Tibial nerve (tissue), 4 donors: ENCODE measurements around the gene CEP126. TPM values are rescaled to one million over a fixed set of nuclear protein-coding genes. Genes with fewer than 3 reads are reported as not detected.

ENCODE experiments used
- DNase-seq, 2 donors: peaks; one replicate each; pipeline ENCODE4 v3.0.0-alpha.2; 2019; ENCODE audit warnings: low spot score in 2 of 2
- H3K27ac ChIP-seq, 4 donors: fragments of 200-600 bp; sonication (generic) in 3 of 4; one replicate each; pipeline ENCODE4 v1.5.1; 2017 to 2019; ENCODE audit warnings: mild to moderate bottlenecking in 1 of 4
- H3K27me3 ChIP-seq, 2 donors: fragments of 200-600 bp; sonication (generic) in 1 of 2; one replicate each; pipeline versions ENCODE4 v1.5.1 to v1.6.0; 2017 to 2019
- H3K36me3 ChIP-seq, 3 donors: fragments of 200-600 bp; sonication (generic); one replicate each; pipeline ENCODE4 v1.5.1; 2018 to 2019
- H3K4me1 ChIP-seq, 4 donors: fragments of 200-600 bp; sonication (generic) in 3 of 4; one replicate each; pipeline ENCODE4 v1.5.1; 2017 to 2019
- H3K4me3 ChIP-seq, 4 donors: fragments of 200-600 bp; sonication (generic) in 3 of 4; one replicate each; pipeline ENCODE4 v1.5.1; 2017 to 2019; ENCODE audit warnings: mild to moderate bottlenecking in 1 of 4, moderate library complexity in 1 of 4
- H3K9me3 ChIP-seq, 4 donors: fragments of 200-600 bp; sonication (generic) in 3 of 4; one replicate each; pipeline ENCODE4 v1.5.1; 2017 to 2019
- CTCF ChIP-seq, 5 experiments: fragments of 200-600 bp in 3 of 5; fragments of 450-650 bp in 2 of 5; sonication (generic) in 3 of 5; IDR thresholded peaks; one replicate each; pipeline ENCODE4 v1.5.1; 2016 to 2019; ENCODE audit warnings: antibody characterized with exemption in 5 of 5, mild to moderate bottlenecking in 3 of 5, moderate library complexity in 2 of 5
- EP300 ChIP-seq, 2 donors: sonication (generic); formaldehyde crosslinking; IDR thresholded peaks; one replicate each; pipeline ENCODE4 v1.6.1; 2017; ENCODE audit warnings: antibody characterized with exemption in 2 of 2, mild to moderate bottlenecking in 1 of 2
- POLR2A ChIP-seq, 2 donors: fragments of 450-650 bp; IDR thresholded peaks; one replicate each; pipeline ENCODE4 v1.6.1; 2017; ENCODE audit warnings: antibody characterized with exemption in 2 of 2, mild to moderate bottlenecking in 2 of 2, moderate library complexity in 2 of 2
- WGBS, 2 donors: methylation state at CpG; one replicate each; pipeline ENCODE4 v1.1.5; 2018; 5-methylcytosine and 5-hydroxymethylcytosine counted together
- total RNA-seq, 4 donors: library from RNA; depleted of rRNA; stranded (reverse); fragments of >200 nt; gene quantifications; one replicate each; pipeline ENCODE4 v1.1.0, GENCODE V29; 2016

CEP126 gene
- total RNA-seq, 4 donors from 2014 or later: 6.6 to 10.7 (median 8.3) TPM

DNA sequence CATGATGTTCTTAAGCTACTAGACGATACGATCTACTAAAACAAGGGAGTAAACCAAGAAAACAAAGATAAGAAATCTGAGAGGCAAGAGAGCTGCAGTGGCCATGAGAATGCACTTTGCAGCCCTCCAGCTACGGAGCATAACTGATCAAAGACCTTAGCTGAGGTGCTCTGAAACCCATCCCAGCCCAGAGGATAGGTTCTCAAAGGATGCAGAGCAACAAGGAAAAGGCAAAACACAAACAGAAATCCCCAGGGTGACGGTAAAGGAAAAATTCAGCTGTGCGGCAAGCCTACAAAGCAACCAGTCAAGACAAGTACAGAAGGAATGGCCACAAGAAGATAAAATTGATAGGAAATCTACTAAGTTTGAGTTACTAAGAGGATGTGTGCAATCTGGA lies 99.9 kb downstream of the CEP126 start:
- WGBS, 2 donors: 93% methylated on average over 5 of the region's 5 CpGs
- H3K4me3 ChIP-seq: no peak overlapping the region

GRCh38 chr11:102017026-102017425 lies 102.2 kb downstream of the CEP126 start:
- TF ChIP-seq POLR2A (IDR thresholded peaks at IDR 0.05) (no peak), EP300 (IDR thresholded peaks at IDR 0.05) (no peak), CTCF (IDR thresholded peaks at IDR 0.05) (no peak)
- WGBS, 2 donors: 62 to 72% methylated on average over 3 of the region's 3 CpGs
- H3K4me3 ChIP-seq: no peak overlapping the region
- H3K9me3 ChIP-seq: no peaks in the 10 kb centered on the region
- H3K27me3 ChIP-seq: no peaks in the 10 kb centered on the region
- H3K4me1 ChIP-seq: no peaks in the 10 kb centered on the region
- H3K36me3 ChIP-seq: no peaks in the 10 kb centered on the region
- H3K27ac ChIP-seq: no peak overlapping the region
- no peak for DNase-seq

More for the DNA sequence above, 99.9 kb downstream of the CEP126 start:
- no peaks in the 10 kb centered on the region for H3K27me3 ChIP-seq
- H3K9me3 ChIP-seq: no peaks in the 10 kb centered on the region
- H3K4me1 ChIP-seq: peaks cover 0 to 11% (median 0%) of the 10 kb centered on the region in 4 donors
- no peak overlapping the region for H3K27ac ChIP-seq
- no peak for DNase-seq
- TF ChIP-seq CTCF (IDR thresholded peaks at IDR 0.05) (no peak), EP300 (IDR thresholded peaks at IDR 0.05) (no peak), POLR2A (IDR thresholded peaks at IDR 0.05) (no peak)
- no peaks in the 10 kb centered on the region for H3K36me3 ChIP-seq

DNA sequence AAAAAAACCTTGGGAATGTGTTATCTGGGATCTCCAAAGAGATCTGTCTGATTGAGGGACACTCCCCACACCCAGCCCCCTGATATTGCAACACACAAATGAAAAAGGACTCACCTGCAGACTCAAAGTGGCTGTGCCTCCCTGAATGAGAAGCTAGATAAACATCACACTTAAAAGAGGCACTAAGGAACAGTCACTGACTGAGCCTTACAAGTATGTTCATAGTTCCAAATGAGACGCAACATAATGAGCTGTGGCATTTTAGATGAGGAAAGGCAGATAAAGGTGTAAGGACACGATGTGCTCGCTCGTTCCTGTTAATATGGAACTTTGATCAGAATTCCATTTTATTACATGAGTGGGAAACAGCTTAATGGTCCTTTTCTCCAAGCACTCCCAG lies 111.4 kb downstream of the CEP126 start:
- H3K9me3 ChIP-seq: no peaks in the 10 kb centered on the region
- no peaks in the 10 kb centered on the region for H3K4me1 ChIP-seq
- no peaks in the 10 kb centered on the region for H3K36me3 ChIP-seq
- DNase-seq: no peak
- H3K27me3 ChIP-seq: peaks cover 0 to 3% of the 10 kb centered on the region in 2 donors
- H3K27ac ChIP-seq: no peak overlapping the region
- 61 to 66% methylated on average over 4 of the region's 4 CpGs for WGBS, 2 donors
- TF ChIP-seq CTCF (IDR thresholded peaks at IDR 0.05): no peak
- TF ChIP-seq EP300 (IDR thresholded peaks at IDR 0.05): no peak
- TF ChIP-seq POLR2A (IDR thresholded peaks at IDR 0.05): no peak
- H3K4me3 ChIP-seq: no peak overlapping the region

DNA sequence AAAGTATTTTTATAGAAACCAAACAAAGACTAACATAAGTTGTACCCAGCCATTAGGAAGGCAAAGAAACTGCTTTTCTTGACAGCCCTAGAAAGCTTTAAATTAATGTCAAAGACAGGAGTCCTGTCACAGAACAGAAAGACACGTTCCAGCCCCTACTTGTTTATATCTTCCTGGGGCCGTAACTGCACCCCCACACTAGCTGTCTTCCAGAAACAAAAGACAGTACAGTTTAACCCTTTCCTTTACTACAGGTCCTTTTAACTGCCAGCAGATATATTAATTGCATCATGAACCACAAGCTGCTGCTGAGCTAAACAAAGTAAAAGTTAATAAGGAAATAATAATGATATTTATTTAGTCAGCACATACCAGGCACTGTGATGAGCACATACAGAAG lies 112.1 kb downstream of the CEP126 start:
- no peak for TF ChIP-seq CTCF (IDR thresholded peaks at IDR 0.05)
- TF ChIP-seq POLR2A (IDR thresholded peaks at IDR 0.05): no peak
- no peak for TF ChIP-seq EP300 (IDR thresholded peaks at IDR 0.05)
- 11 to 13% methylated on average over 2 of the region's 2 CpGs for WGBS, 2 donors
- H3K27ac ChIP-seq: no peak overlapping the region

DNA sequence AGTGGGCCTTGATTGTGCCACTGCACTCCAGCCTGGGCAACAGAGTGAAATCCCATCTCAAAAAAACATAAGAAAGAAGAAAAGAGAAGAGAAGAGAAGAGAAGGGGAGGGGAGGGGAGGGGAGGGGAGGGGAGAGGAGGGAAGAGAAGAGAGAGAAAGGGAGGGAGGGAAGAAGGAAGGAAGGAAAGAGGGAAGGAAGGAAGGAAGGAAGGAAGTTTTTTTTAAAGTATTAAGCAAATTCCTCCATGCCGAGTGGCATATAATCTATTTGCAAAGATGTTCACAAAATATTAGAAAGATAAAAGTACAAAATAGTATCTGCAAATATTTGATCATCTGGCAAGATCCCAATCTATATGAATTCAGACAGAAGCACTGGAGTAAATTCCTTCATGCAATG lies 121.9 kb downstream of the CEP126 start:
- WGBS, 2 donors: 83 to 90% methylated on average over 1 of the region's 1 CpG
- Histone ChIP-seq H3K9me3 (peaks cover 0 to 3% (median 0%) of the 10 kb centered on the region in 4 donors), H3K27ac (no peak overlapping the region), H3K27me3 (no peaks in the 10 kb centered on the region), H3K36me3 (no peaks in the 10 kb centered on the region), H3K4me3 (no peak overlapping the region), H3K4me1 (no peaks in the 10 kb centered on the region)
- TF ChIP-seq CTCF (IDR thresholded peaks at IDR 0.05) (no peak), EP300 (IDR thresholded peaks at IDR 0.05) (no peak), POLR2A (IDR thresholded peaks at IDR 0.05) (no peak)
- no peak for DNase-seq

More for the DNA sequence above, 112.1 kb downstream of the CEP126 start:
- Histone ChIP-seq H3K4me3 (no peak overlapping the region), H3K27me3 (peaks cover 0 to 3% of the 10 kb centered on the region in 2 donors), H3K4me1 (no peaks in the 10 kb centered on the region), H3K36me3 (no peaks in the 10 kb centered on the region), H3K9me3 (no peaks in the 10 kb centered on the region)
- DNase-seq: no peak
